Muscle layer of colon (tissue), 2 donors: ENCODE results near the gene SLC25A51.
"Not testable (repeated sequence)": the region's sequence is repeated elsewhere in the genome, so short reads cannot be mapped to it uniquely, and the experiment has no call there.

Experiments used
- H3K27ac ChIP-seq: one replicate; pipeline ENCODE4 v1.7.0; 2013; ENCODE audit warnings: low read depth, mild to moderate bottlenecking, low read length, moderate library complexity
- H3K27me3 ChIP-seq, 2 donors: one replicate each; pipeline ENCODE4 v1.7.0; 2013; ENCODE audit warnings: low read length in 2 of 2, mild to moderate bottlenecking in 2 of 2; ENCODE audit not compliant: insufficient read depth in 2 of 2, control insufficient read depth in 1 of 2
- H3K36me3 ChIP-seq: one replicate; pipeline ENCODE4 v1.7.0; 2013; ENCODE audit warnings: mild to moderate bottlenecking, low read length; ENCODE audit not compliant: insufficient read depth
- H3K4me1 ChIP-seq: one replicate; pipeline ENCODE4 v1.7.0; 2013; ENCODE audit warnings: mild to moderate bottlenecking, low read length; ENCODE audit not compliant: insufficient read depth
- H3K4me3 ChIP-seq, 2 donors: one replicate each; pipeline ENCODE4 v1.7.0; 2013; ENCODE audit warnings: low read length in 2 of 2, low read depth in 1 of 2, mild to moderate bottlenecking in 1 of 2, moderate library complexity in 1 of 2
- H3K9ac ChIP-seq: one replicate; pipeline ENCODE4 v1.7.0; 2013; ENCODE audit warnings: low read length
- H3K9me3 ChIP-seq: one replicate; pipeline ENCODE4 v1.7.0; 2013; ENCODE audit warnings: mild to moderate bottlenecking, low read length
- donor health status: abdominal sarcoma.
- donor health status: Adenocarcinoma of cecum.

Gene SLC25A51

DNA sequence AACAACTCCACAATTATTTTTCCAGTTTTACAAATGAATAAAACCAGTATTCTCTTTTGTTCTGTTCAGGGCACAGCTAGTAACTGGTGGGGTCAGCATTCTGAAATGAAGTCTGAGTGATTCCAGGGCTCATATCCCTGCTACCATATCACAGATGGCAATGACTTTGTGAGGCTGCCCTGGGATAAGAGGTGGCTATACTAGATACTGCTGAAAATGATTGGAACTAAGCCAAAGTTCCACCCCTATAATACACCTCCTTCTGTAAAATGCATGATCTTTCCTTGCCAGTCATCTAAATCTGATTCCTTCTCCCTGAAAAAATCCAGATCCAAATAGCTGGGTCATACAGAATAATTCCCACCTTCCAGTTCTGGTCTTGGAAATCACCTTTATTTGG lies 14.4 kb downstream of the SLC25A51 start:
- no peaks in the 10 kb centered on the region for H3K27me3 ChIP-seq
- no peaks in the 10 kb centered on the region for H3K4me1 ChIP-seq
- no peaks in the 10 kb centered on the region for H3K9me3 ChIP-seq
- H3K9ac ChIP-seq = no peak overlapping the region
- H3K4me3 ChIP-seq = no peak overlapping the region
- H3K27ac ChIP-seq = no peak overlapping the region
- H3K36me3 ChIP-seq = peaks cover 20% of the 10 kb centered on the region

DNA sequence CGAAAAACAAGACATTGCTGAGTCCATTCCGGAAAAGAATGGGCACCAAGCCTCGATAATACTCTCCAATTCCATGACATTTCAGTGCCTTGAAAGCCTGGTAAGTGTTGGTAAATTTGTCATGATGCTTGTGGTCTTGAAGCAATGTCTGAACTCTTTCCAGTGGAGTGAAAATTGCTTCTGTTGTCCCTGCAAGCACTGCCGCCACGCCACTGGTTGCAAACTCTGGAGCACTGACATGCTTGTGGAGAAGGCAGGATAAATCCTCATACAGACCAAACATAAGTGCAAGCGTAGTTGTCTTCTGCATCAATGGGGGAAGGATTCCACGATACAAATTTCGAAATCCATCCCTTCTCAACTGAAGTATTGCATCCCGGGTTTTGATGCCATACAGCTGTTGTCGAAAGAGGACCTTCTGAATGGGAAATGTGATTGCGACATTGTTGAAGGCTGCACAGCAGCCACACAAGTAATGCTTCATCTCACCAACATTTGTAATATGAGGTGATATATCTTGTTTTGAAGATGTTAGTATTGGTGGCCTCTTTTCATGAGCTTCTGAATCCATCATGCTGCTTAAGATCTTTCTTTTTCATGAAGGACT lies 15.8 kb downstream of the SLC25A51 start:
- H3K4me3 ChIP-seq, H3K9me3 ChIP-seq, H3K27ac ChIP-seq, H3K36me3 ChIP-seq, H3K27me3 ChIP-seq, H3K9ac ChIP-seq, H3K4me1 ChIP-seq: not testable (repeated sequence)

GRCh38 chr9:37880916-37881479 lies 22.9 kb downstream of the SLC25A51 start:
- H3K27ac ChIP-seq = no peak overlapping the region

DNA sequence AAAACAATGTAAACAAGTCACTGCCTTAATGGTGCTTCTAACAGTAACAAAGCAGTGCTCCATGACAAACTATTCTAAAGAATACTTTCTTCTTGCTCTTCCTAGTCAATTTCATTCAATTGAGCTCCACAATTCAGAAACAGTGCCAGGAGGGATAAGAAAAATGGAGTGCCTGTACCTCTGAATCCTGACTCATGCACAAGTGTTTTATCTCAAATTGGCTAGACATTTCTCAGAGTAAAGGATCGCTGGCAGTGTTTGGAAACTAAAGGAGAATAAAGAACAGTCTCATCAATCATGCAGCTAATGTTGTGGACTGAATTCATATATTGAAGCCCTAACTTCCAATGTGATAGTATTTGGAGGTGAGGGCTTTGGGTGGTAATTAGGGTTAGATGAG lies 27.6 kb downstream of the SLC25A51 start:
- no peak overlapping the region for H3K27ac ChIP-seq
- H3K4me3 ChIP-seq = no peak overlapping the region
- no peak overlapping the region for H3K9ac ChIP-seq
- H3K27me3 ChIP-seq = no peaks in the 10 kb centered on the region
- no peaks in the 10 kb centered on the region for H3K9me3 ChIP-seq
- H3K4me1 ChIP-seq = no peaks in the 10 kb centered on the region
- H3K36me3 ChIP-seq = no peaks in the 10 kb centered on the region

More at GRCh38 chr9:37880916-37881479, 22.9 kb downstream of the SLC25A51 start:
- Histone ChIP-seq H3K9me3 (no peaks in the 10 kb centered on the region), H3K27me3 (no peaks in the 10 kb centered on the region), H3K9ac (no peak overlapping the region), H3K4me3 (no peak overlapping the region), H3K36me3 (no peaks in the 10 kb centered on the region), H3K4me1 (no peaks in the 10 kb centered on the region)

DNA sequence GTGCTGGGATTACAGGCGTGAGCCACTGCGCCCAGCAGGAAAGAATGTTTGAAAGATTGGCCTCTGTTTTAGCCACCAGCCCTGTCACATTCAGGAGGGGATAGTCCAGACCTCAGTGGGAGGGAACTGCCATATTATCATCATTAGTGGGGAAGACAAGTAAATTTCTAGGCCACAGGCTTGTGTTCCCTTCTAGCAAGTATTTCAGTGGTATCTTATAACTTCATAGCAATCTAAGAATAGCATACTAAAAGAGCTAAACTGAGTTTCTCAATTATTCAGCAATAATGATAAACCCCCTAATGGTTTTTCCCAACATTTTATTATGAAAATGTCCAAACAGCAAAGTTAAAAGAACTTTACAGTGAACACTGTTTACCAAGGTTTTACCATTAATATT lies 30.0 kb downstream of the SLC25A51 start:
- Histone ChIP-seq H3K4me1 (no peaks in the 10 kb centered on the region), H3K36me3 (no peaks in the 10 kb centered on the region), H3K27ac (no peak overlapping the region), H3K9me3 (no peaks in the 10 kb centered on the region), H3K9ac (no peak overlapping the region), H3K27me3 (no peaks in the 10 kb centered on the region), H3K4me3 (no peak overlapping the region)

GRCh38 chr9:37870799-37871176 lies 33.1 kb downstream of the SLC25A51 start:
- Histone ChIP-seq H3K9ac (no peak overlapping the region), H3K9me3 (no peaks in the 10 kb centered on the region), H3K4me3 (no peak overlapping the region), H3K36me3 (no peaks in the 10 kb centered on the region), H3K27me3 (no peaks in the 10 kb centered on the region), H3K27ac (no peak overlapping the region), H3K4me1 (no peaks in the 10 kb centered on the region)

- H3K9me3 ChIP-seq = no peaks in the 10 kb centered on the region
- no peaks in the 10 kb centered on the region for H3K27me3 ChIP-seq
- H3K27ac ChIP-seq = no peak overlapping the region
- no peak overlapping the region for H3K9ac ChIP-seq
- no peaks in the 10 kb centered on the region for H3K36me3 ChIP-seq
- H3K4me1 ChIP-seq = no peaks in the 10 kb centered on the region
- no peak overlapping the region for H3K4me3 ChIP-seq
These were observed 33.7 kb downstream of the SLC25A51 start for GRCh38 chr9:37870081-37870798.

GRCh38 chr9:37862530-37862929 lies 41.4 kb downstream of the SLC25A51 start:
- peaks cover 46% of the 10 kb centered on the region for H3K36me3 ChIP-seq
- no peak overlapping the region for H3K4me3 ChIP-seq
- H3K9ac ChIP-seq = no peak overlapping the region
- no peaks in the 10 kb centered on the region for H3K4me1 ChIP-seq
- H3K27ac ChIP-seq = no peak overlapping the region
- H3K27me3 ChIP-seq = no peaks in the 10 kb centered on the region
- no peaks in the 10 kb centered on the region for H3K9me3 ChIP-seq

DNA sequence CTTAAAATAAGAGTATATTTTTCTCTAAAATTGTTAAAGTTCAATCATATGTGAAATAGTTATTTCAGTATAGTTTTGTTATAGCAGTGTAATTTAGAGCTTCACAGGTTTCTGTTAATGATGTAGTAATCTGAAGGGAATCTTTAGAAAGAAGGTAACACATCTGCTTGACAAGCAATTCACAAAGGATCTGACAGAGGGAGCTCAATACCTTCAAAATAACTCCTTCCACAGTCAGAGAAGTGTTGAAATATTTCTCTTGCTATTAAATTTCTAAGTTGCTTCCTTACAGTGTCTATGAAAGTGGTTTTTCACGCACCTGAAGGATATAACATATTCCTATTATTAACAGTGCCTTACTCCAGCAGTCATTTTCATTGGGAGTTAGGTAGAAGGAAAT lies 44.9 kb downstream of the SLC25A51 start:
- H3K36me3 ChIP-seq = peaks cover 46% of the 10 kb centered on the region
- H3K9ac ChIP-seq = no peak overlapping the region
- no peaks in the 10 kb centered on the region for H3K27me3 ChIP-seq
- H3K27ac ChIP-seq = no peak overlapping the region
- no peaks in the 10 kb centered on the region for H3K9me3 ChIP-seq
- H3K4me1 ChIP-seq = no peaks in the 10 kb centered on the region
- no peak overlapping the region for H3K4me3 ChIP-seq

DNA sequence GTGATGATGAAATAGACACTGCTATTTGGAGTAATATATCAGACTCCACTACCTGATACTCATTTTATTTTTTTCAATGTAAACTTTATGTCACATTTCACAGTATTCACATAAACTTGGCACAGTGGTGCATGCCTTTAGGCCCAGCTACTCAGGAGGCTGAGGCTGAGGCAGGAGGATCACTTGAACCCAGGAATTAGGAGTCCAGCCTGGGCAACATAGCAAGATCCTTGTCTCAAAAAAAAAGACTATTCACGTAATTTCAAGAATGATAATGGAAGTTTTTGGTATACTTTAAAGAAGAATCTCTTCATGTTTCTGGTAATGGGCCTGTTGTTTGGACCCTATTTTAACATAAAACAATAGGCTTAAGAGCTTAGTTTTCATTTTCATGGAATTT lies 47.4 kb downstream of the SLC25A51 start:
- Histone ChIP-seq H3K9ac (no peak overlapping the region), H3K9me3 (no peaks in the 10 kb centered on the region), H3K27ac (no peak overlapping the region), H3K36me3 (peaks cover 33% of the 10 kb centered on the region), H3K27me3 (no peaks in the 10 kb centered on the region), H3K4me3 (no peak overlapping the region), H3K4me1 (no peaks in the 10 kb centered on the region)

DNA sequence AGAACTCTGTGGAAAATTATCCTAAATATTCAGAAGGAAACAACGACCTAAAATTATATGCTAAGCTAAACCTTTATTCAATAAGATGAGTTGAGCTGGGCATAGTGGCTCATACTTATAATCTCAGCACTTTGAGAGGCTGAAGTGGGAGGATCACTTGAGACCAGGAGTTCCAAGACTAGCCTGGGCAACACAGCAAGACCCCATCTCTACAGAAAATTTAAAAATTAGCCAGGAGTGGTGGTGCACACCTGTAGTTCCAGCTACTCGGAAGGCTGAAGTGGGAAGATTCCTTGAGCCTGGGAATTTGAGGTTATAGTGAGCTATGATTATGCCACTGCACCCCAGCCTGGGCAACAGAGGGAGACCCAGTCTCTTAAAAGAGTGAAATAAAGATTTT lies 51.7 kb downstream of the SLC25A51 start:
- no peaks in the 10 kb centered on the region for H3K36me3 ChIP-seq
- no peak overlapping the region for H3K4me3 ChIP-seq
- no peaks in the 10 kb centered on the region for H3K27me3 ChIP-seq
- H3K9me3 ChIP-seq = no peaks in the 10 kb centered on the region
- no peaks in the 10 kb centered on the region for H3K4me1 ChIP-seq
- H3K27ac ChIP-seq = no peak overlapping the region
- no peak overlapping the region for H3K9ac ChIP-seq
